SK-N-SH treated with all-trans-retinoic acid at 6 μM for 48 hours (cell line): Measurements from ENCODE around the gene DOCK11.

ENCODE experiments used
- ATAC-seq: fragments of 200-7000 bp; cut with Tn5 transposase; 3 replicates; pipeline ENCODE4 v1.9.1; 2020; ENCODE audit warnings: mild to moderate bottlenecking, moderate library complexity
- BACH2 ChIP-seq: fragments of 250-450 bp; sonication (Bioruptor Pico); IDR thresholded peaks from 2 replicates; pipeline ENCODE4 v1.9.0; 2021; ENCODE audit warnings: mild to moderate bottlenecking, borderline replicate concordance
- CSDC2 ChIP-seq: fragments of 250-450 bp; sonication (Bioruptor Pico); IDR thresholded peaks from 2 replicates; pipeline ENCODE4 v1.5.0; 2020; ENCODE audit warnings: mild to moderate bottlenecking, moderate library complexity
- ESRRG ChIP-seq: fragments of 250-450 bp; sonication (Bioruptor Pico); IDR thresholded peaks from 2 replicates; pipeline ENCODE4 v1.6.1; 2021; ENCODE audit warnings: mild to moderate bottlenecking
- ISL1 ChIP-seq: fragments of 250-450 bp; sonication (Bioruptor Pico); IDR thresholded peaks from 2 replicates; pipeline ENCODE4 v2.1.2; 2022; ENCODE audit warnings: mild to moderate bottlenecking, moderate library complexity
- PPARA ChIP-seq: fragments of 250-450 bp; sonication (Bioruptor Pico); IDR thresholded peaks from 2 replicates; pipeline ENCODE4 v1.5.0; 2020; ENCODE audit warnings: mild to moderate bottlenecking, borderline replicate concordance
- SNAI2 ChIP-seq: fragments of 250-450 bp; sonication (Bioruptor Pico); IDR thresholded peaks from 2 replicates; pipeline ENCODE4 v1.5.0; 2020; ENCODE audit warnings: mild to moderate bottlenecking, moderate library complexity
- TCF4 ChIP-seq: fragments of 250-450 bp; sonication (Bioruptor Pico); IDR thresholded peaks from 2 replicates; pipeline ENCODE4 v1.8.0; 2021; ENCODE audit warnings: mild to moderate bottlenecking, moderate library complexity, borderline replicate concordance
- TOX ChIP-seq: fragments of 250-450 bp; sonication (Bioruptor Pico); IDR thresholded peaks from 2 replicates; pipeline ENCODE4 v1.8.0; 2021; ENCODE audit warnings: mild to moderate bottlenecking, moderate library complexity, borderline replicate concordance
- ZFP3 ChIP-seq: fragments of 250-450 bp; sonication (Bioruptor Pico); IDR thresholded peaks from 2 replicates; pipeline ENCODE4 v1.5.0; 2020; ENCODE audit warnings: mild to moderate bottlenecking, moderate library complexity
- ZFP30 ChIP-seq: fragments of 450-650 bp; formaldehyde crosslinking; IDR thresholded peaks from 2 replicates; pipeline ENCODE4 v1.5.0; 2022; ENCODE audit warnings: mild to moderate bottlenecking, moderate library complexity
- ZNF565 ChIP-seq: fragments of 450-650 bp; formaldehyde crosslinking; conservative IDR thresholded peaks from 2 replicates; pipeline ENCODE4 v1.5.0; 2020; ENCODE audit warnings: low read depth, mild to moderate bottlenecking, moderate library complexity
- ZNF70 ChIP-seq: fragments of 450-650 bp; formaldehyde crosslinking; IDR thresholded peaks from 2 replicates; pipeline ENCODE4 v1.5.0; 2020; ENCODE audit warnings: mild to moderate bottlenecking, moderate library complexity
- ZNF8 ChIP-seq: fragments of 450-650 bp; formaldehyde crosslinking; IDR thresholded peaks from 2 replicates; pipeline ENCODE4 v1.5.0; 2020; ENCODE audit warnings: mild to moderate bottlenecking, moderate library complexity
- TF ChIP-seq, protein P1 (sequence below): fragments of 250-450 bp; sonication (Bioruptor Pico); IDR thresholded peaks from 2 replicates; pipeline ENCODE4 v1.5.0; 2020; ENCODE audit warnings: mild to moderate bottlenecking, moderate library complexity
- TF ChIP-seq, protein P2 (sequence below): fragments of 250-450 bp; sonication (Bioruptor Pico); IDR thresholded peaks from 2 replicates; pipeline ENCODE4 v1.8.0; 2020; ENCODE audit warnings: mild to moderate bottlenecking, moderate library complexity, borderline replicate concordance
- TF ChIP-seq, protein P3 (sequence below): fragments of 250-450 bp; sonication (Bioruptor Pico); IDR thresholded peaks from 2 replicates; pipeline ENCODE4 v1.5.1; 2021; ENCODE audit warnings: mild to moderate bottlenecking, moderate library complexity
- TF ChIP-seq, protein P4 (sequence below): fragments of 250-450 bp; sonication (Bioruptor Pico); IDR thresholded peaks from 2 replicates; pipeline ENCODE4 v1.8.0; 2021; ENCODE audit warnings: low read depth, mild to moderate bottlenecking, moderate library complexity, borderline replicate concordance

Gene DOCK11

DNA sequence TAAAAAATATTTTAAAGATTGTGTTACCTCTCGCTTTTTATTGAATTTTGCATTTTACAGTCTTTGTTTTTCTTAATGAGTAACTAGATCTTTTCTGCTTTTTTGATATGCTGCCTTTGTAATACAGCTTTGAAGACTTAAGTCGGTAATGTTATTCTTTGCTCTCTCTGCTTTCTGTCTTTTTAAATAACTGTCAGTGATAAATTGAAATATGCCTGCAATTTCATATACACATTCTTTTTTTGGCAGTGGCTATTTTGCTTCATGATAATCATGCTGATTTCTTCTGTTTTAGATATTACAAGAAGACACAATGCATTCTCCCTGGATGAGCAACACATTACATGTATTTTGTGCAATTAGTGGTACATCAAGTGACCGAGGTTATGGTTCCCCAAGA is 189.8 kb downstream of the DOCK11 start (continued):
- TF ChIP-seq, protein P1, sequence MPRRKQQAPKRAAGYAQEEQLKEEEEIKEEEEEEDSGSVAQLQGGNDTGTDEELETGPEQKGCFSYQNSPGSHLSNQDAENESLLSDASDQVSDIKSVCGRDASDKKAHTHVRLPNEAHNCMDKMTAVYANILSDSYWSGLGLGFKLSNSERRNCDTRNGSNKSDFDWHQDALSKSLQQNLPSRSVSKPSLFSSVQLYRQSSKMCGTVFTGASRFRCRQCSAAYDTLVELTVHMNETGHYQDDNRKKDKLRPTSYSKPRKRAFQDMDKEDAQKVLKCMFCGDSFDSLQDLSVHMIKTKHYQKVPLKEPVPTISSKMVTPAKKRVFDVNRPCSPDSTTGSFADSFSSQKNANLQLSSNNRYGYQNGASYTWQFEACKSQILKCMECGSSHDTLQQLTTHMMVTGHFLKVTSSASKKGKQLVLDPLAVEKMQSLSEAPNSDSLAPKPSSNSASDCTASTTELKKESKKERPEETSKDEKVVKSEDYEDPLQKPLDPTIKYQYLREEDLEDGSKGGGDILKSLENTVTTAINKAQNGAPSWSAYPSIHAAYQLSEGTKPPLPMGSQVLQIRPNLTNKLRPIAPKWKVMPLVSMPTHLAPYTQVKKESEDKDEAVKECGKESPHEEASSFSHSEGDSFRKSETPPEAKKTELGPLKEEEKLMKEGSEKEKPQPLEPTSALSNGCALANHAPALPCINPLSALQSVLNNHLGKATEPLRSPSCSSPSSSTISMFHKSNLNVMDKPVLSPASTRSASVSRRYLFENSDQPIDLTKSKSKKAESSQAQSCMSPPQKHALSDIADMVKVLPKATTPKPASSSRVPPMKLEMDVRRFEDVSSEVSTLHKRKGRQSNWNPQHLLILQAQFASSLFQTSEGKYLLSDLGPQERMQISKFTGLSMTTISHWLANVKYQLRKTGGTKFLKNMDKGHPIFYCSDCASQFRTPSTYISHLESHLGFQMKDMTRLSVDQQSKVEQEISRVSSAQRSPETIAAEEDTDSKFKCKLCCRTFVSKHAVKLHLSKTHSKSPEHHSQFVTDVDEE (CRISPR knock-in tag), result no peak

DNA sequence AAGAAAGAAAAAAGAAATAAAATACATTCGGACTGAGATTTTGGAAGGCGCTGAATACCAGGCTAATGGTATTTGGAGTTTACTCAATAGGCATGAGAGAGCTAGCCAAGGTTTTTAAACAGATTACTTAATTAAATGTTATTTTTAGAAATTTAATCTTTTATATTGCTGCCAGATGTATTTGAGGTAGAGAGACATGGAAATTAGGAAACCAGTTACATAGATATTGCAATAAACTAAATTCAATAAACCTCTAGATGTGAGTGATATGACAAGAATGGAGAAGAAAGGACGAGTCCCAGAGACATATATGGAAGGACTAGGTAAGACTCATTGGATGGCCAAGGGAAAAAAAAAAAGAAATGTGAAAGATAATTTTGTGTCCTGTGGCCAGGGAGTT is 193.3 kb downstream of the DOCK11 start:
- TF ChIP-seq BACH2 (CRISPR knock-in tag) (no peak), ISL1 (CRISPR knock-in tag) (peak; percentile 79), TCF4 (CRISPR knock-in tag) (peak; percentile 86)
- TF ChIP-seq, protein P2, sequence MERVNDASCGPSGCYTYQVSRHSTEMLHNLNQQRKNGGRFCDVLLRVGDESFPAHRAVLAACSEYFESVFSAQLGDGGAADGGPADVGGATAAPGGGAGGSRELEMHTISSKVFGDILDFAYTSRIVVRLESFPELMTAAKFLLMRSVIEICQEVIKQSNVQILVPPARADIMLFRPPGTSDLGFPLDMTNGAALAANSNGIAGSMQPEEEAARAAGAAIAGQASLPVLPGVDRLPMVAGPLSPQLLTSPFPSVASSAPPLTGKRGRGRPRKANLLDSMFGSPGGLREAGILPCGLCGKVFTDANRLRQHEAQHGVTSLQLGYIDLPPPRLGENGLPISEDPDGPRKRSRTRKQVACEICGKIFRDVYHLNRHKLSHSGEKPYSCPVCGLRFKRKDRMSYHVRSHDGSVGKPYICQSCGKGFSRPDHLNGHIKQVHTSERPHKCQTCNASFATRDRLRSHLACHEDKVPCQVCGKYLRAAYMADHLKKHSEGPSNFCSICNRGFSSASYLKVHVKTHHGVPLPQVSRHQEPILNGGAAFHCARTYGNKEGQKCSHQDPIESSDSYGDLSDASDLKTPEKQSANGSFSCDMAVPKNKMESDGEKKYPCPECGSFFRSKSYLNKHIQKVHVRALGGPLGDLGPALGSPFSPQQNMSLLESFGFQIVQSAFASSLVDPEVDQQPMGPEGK, result no peak
- TF ChIP-seq, protein P1 (CRISPR knock-in tag), result 0 out of 2 replicates have a peak, but pooled peaks have one; percentile 45
- ATAC-seq, result no peak; the same call in 2 of the 3 replicates

DNA sequence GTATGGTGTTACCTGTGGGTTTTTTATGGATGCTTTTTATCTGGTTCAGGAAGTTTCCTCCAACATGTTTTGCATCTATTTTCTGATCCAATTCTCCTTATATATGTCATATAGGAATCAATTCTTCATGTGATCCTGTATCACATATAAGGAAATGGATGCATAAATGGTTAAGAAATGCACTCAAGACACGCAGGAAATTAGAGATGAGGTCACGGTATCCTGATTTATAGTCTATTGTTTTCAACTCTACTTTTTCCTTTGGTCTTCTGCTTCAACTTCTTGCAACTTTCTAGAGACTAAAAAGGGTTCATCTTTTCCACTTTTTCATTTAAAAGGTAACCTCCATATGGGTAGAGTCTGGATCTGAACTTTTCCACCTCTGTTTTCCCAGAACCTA is 198.2 kb downstream of the DOCK11 start:
- no peak for ATAC-seq
- TF ChIP-seq ZNF8 (CRISPR knock-in tag) (no peak), BACH2 (CRISPR knock-in tag) (no peak), ZFP30 (CRISPR knock-in tag) (no peak), ZNF70 (CRISPR knock-in tag) (no peak), ZFP3 (no peak), PPARA (CRISPR knock-in tag) (no peak)
- TF ChIP-seq, protein P3, sequence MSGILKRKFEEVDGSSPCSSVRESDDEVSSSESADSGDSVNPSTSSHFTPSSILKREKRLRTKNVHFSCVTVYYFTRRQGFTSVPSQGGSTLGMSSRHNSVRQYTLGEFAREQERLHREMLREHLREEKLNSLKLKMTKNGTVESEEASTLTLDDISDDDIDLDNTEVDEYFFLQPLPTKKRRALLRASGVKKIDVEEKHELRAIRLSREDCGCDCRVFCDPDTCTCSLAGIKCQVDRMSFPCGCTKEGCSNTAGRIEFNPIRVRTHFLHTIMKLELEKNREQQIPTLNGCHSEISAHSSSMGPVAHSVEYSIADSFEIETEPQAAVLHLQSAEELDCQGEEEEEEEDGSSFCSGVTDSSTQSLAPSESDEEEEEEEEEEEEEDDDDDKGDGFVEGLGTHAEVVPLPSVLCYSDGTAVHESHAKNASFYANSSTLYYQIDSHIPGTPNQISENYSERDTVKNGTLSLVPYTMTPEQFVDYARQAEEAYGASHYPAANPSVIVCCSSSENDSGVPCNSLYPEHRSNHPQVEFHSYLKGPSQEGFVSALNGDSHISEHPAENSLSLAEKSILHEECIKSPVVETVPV, result no peak

DNA sequence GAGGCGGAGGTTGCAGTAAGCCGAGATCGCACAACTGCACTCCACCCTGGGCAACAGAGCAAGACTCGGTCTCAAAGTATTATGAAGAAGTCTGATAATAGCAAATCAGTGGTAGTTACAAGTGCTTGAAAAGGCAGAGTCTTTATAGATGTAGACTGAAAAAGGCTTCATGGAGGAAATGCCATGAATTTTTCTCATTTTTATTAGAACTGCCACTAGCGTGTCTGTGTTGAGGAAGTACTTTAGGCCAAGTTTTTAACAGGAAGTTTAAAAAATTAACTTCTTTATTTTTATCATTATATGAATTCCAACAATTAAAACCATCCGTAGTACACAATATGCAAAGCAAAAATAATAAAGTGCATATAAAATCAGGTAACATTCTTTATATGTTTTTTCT is 199.0 kb downstream of the DOCK11 start:
- ATAC-seq, result peak; percentile 11; the same call in 2 of the 3 replicates
- TF ChIP-seq CSDC2 (CRISPR knock-in tag), result no peak

DNA sequence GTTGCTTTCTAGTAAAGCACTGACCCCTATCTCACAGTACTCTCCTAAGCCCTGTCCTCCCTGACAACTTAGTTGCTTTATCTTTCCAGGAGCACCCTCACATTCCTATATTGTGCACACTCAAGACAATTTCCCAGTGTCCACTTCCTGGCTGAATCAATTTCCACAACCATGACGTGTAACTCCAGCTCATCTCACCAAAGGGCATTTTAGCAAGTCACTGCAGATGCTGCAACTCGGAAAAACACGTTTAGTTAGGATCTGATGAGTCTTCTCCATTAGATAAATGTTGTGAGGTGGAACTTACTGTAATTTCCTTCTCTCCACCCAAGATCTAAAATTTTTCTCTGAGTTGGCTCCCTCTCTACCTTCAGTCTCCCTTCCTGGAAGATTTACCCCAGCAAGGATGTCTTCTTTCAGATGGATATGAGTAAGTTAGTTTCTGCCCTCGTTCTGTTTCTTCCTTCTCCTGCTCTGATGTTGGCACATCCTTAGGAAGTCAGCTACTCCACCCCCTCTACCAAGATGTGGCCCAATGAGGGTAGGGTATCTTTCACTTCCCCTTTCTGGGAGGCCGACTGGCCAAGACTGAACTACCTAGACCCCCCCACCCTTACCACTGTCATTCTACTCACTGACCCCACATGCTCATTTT is 203.0 kb downstream of the DOCK11 start:
- no peak for ATAC-seq
- no peak for TF ChIP-seq CSDC2 (CRISPR knock-in tag)
- no peak for TF ChIP-seq ZNF565 (CRISPR knock-in tag)

DNA sequence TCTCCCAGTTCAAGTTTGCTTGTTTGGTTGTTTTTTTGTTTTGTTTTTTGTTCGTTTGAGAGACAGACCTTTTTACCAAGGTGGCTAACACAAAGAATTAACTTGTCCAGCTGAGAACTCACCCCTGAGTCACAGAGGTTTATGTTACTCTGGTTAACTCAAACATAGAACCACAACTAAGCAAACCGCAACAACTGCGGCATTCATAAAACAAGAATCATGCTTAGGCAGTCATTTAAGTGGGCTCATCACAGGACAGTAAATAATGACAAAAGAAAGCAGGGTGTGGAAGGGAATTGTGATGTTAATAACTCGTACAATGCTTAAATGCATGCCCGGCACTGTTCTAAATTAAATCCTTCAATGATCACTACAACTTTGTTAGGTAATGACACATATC is 207.1 kb downstream of the DOCK11 start:
- ATAC-seq, result no peak
- TF ChIP-seq SNAI2 (CRISPR knock-in tag), result no peak
- TF ChIP-seq PPARA (CRISPR knock-in tag), result no peak
- TF ChIP-seq, protein P4, sequence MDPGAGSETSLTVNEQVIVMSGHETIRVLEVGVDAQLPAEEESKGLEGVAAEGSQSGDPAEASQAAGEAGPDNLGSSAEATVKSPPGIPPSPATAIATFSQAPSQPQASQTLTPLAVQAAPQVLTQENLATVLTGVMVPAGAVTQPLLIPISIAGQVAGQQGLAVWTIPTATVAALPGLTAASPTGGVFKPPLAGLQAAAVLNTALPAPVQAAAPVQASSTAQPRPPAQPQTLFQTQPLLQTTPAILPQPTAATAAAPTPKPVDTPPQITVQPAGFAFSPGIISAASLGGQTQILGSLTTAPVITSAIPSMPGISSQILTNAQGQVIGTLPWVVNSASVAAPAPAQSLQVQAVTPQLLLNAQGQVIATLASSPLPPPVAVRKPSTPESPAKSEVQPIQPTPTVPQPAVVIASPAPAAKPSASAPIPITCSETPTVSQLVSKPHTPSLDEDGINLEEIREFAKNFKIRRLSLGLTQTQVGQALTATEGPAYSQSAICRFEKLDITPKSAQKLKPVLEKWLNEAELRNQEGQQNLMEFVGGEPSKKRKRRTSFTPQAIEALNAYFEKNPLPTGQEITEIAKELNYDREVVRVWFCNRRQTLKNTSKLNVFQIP, result no peak
- TF ChIP-seq, protein P3, result no peak
- TF ChIP-seq, protein P2, result no peak
- no peak for TF ChIP-seq BACH2 (CRISPR knock-in tag)
- no peak for TF ChIP-seq TCF4 (CRISPR knock-in tag)
- no peak for TF ChIP-seq ZNF70 (CRISPR knock-in tag)
- TF ChIP-seq TOX (CRISPR knock-in tag), result no peak
- TF ChIP-seq ESRRG, result no peak
- TF ChIP-seq ZFP3, result no peak
